Endothelial cell of umbilical vein (primary cell): Measurements from ENCODE around the gene AKT2.

Source experiments
- CTCF ChIP-seq, 2 donors: IDR thresholded peaks; 1 replicate in 1 of 2; 2 replicates in 1 of 2; pipeline ENCODE4 v1.5.1; 2011; ENCODE audit warnings: low read length in 2 of 2, mild to moderate bottlenecking in 2 of 2, moderate library complexity in 2 of 2, control low read depth in 1 of 2, inconsistent platforms in 1 of 2, low read depth in 1 of 2; ENCODE audit not compliant: insufficient read depth in 1 of 2; ENCODE audit errors: extremely low read depth in 1 of 2
- EZH2 ChIP-seq: IDR thresholded peaks from 2 replicates; pipeline ENCODE4 v1.6.1; 2012; ENCODE audit warnings: borderline replicate concordance, low read depth, mild to moderate bottlenecking, moderate library complexity, low read length, inconsistent platforms; ENCODE audit not compliant: severe bottlenecking
- FOS ChIP-seq: IDR thresholded peaks from 2 replicates; pipeline ENCODE4 v1.6.1; 2011; ENCODE audit warnings: mild to moderate bottlenecking, low read length, moderate library complexity, borderline replicate concordance; ENCODE audit not compliant: insufficient read depth
- GATA2 ChIP-seq: IDR thresholded peaks from 2 replicates; pipeline ENCODE4 v1.7.0; 2011; ENCODE audit warnings: low read depth, mild to moderate bottlenecking, moderate library complexity, mixed read lengths, low read length; ENCODE audit not compliant: insufficient read length, insufficient read depth
- MAX ChIP-seq: IDR thresholded peaks from 2 replicates; pipeline ENCODE4 v1.6.1; 2011; ENCODE audit not compliant: insufficient read depth, insufficient read length
- POLR2A ChIP-seq: IDR thresholded peaks from 2 replicates; pipeline ENCODE4 v1.6.1; 2012; ENCODE audit warnings: low read depth, mild to moderate bottlenecking, control low read depth, low read length
- POLR2AphosphoS5 ChIP-seq: IDR thresholded peaks from 2 replicates; pipeline ENCODE4 v1.6.1; 2012; ENCODE audit warnings: low read depth, mild to moderate bottlenecking, control low read depth, low read length, moderate library complexity; ENCODE audit not compliant: insufficient read depth

GRCh38 chr19:40314656-40315055 is 29.5 kb upstream of the AKT2 start:
- TF ChIP-seq POLR2A: no peak
- TF ChIP-seq GATA2: no peak
- TF ChIP-seq CTCF (IDR thresholded peaks at IDR 0.05; ENCODE audit: extremely low read depth in 1 of 2, insufficient read depth in 1 of 2, low read depth in 1 of 2, low read length in 2 of 2): no peak
- no peak for TF ChIP-seq EZH2
- no peak for TF ChIP-seq POLR2AphosphoS5
- TF ChIP-seq FOS: no peak
- TF ChIP-seq MAX: no peak
